Endothelial cell of umbilical vein (primary cell): ENCODE data around the gene TRIM62. TPM values are rescaled to one million over a fixed set of nuclear protein-coding genes. Genes with fewer than 3 reads are reported as not detected.

Experiments used
- BruUV-seq: library from RNA; stranded (reverse); fragments of 400-500 nt; replicated peaks from 2 replicates; lab custom pipeline; 2021; lab: Mats Ljungman, UMichigan
- CTCF ChIA-PET: fragments of 300-600, 350-600 bp; sonication (Branson Sonifier 250); formaldehyde crosslinking; loops from one replicate; lab custom pipeline; 2021; ENCODE audit warnings: antibody characterized with exemption, inconsistent platforms; lab: Charles Lee
- POLR2A ChIA-PET: fragments of 300-600, 350-600 bp; sonication (Branson Sonifier 250); formaldehyde crosslinking; loops from one replicate; lab custom pipeline; 2021; ENCODE audit warnings: antibody characterized with exemption, inconsistent platforms; lab: Charles Lee
- DNase-seq: peaks from one replicate; pipeline ENCODE4 v3.0.0-alpha.2; 2011; ENCODE audit warnings: low read depth, low spot score
- FAIRE-seq: peaks from 2 replicates; lab custom pipeline; 2011; peaks lifted over from hg19 to GRCh38; lab: Jason Lieb, UNC
- H2AFZ ChIP-seq: 2 replicates; pipeline ENCODE4 v1.6.0; 2012; ENCODE audit warnings: low read depth, low read length, control low read depth, inconsistent platforms
- H3K27ac ChIP-seq: 2 replicates; pipeline ENCODE4 v1.5.1; 2011; ENCODE audit warnings: low read depth, mild to moderate bottlenecking, control low read depth, low read length, moderate library complexity; ENCODE audit not compliant: insufficient read depth
- H3K27me3 ChIP-seq, 2 experiments: 2 replicates each; pipeline versions ENCODE4 v1.6.0 to v1.6.1; 2011; ENCODE audit warnings: low read length in 2 of 2, mixed read lengths in 1 of 2; ENCODE audit not compliant: control insufficient read depth in 2 of 2, insufficient read depth in 2 of 2
- H3K36me3 ChIP-seq, 2 experiments: 2 replicates in 1 of 2; 3 replicates in 1 of 2; pipeline ENCODE4 v1.5.1; 2011; ENCODE audit warnings: low read length in 2 of 2, mild to moderate bottlenecking in 1 of 2, moderate library complexity in 1 of 2; ENCODE audit not compliant: control insufficient read depth in 2 of 2, insufficient read depth in 2 of 2; ENCODE audit errors: extremely low read depth in 1 of 2
- H3K4me1 ChIP-seq: 3 replicates; pipeline ENCODE4 v1.5.1; 2011; ENCODE audit warnings: mild to moderate bottlenecking, low read length; ENCODE audit not compliant: control insufficient read depth, insufficient read depth; ENCODE audit errors: extremely low read depth
- H3K4me2 ChIP-seq: 2 replicates; pipeline ENCODE4 v1.6.1; 2011; ENCODE audit warnings: low read length, control low read depth, mixed read lengths; ENCODE audit not compliant: insufficient read depth
- H3K4me3 ChIP-seq, 3 experiments: fragments of 200-600 bp in 1 of 3; sonication (generic), shearing (Covaris generic) in 1 of 3; replicated peaks in 1 of 3; 2 replicates each; pipeline ENCODE4 v1.5.1; 2011 to 2016; ENCODE audit warnings: control low read depth in 3 of 3, low read length in 3 of 3, mild to moderate bottlenecking in 2 of 3, inconsistent platforms in 1 of 3, low read depth in 1 of 3, moderate library complexity in 1 of 3; ENCODE audit not compliant: insufficient read depth in 1 of 3
- H3K79me2 ChIP-seq: 2 replicates; pipeline ENCODE4 v1.6.0; 2012; ENCODE audit warnings: low read length, inconsistent platforms; ENCODE audit not compliant: control insufficient read depth, insufficient read depth
- H3K9ac ChIP-seq: replicated peaks from 2 replicates; pipeline ENCODE3; 2011; ENCODE audit warnings: low read length, control low read depth; ENCODE audit not compliant: insufficient read depth; ENCODE audit errors: extremely low read depth
- H3K9me1 ChIP-seq: replicated peaks from 3 replicates; pipeline ENCODE4 v1.6.0; 2011; ENCODE audit warnings: mild to moderate bottlenecking, low read length; ENCODE audit not compliant: control insufficient read depth, insufficient read depth; ENCODE audit errors: extremely low read depth
- H3K9me3 ChIP-seq: replicated peaks from 2 replicates; pipeline ENCODE4 v1.5.1; 2012; ENCODE audit warnings: low read length, inconsistent platforms; ENCODE audit not compliant: control insufficient read depth, insufficient read depth
- H4K20me1 ChIP-seq: replicated peaks from 2 replicates; pipeline ENCODE3; 2011; ENCODE audit warnings: mild to moderate bottlenecking, low read length; ENCODE audit not compliant: control insufficient read depth, insufficient read depth; ENCODE audit errors: extremely low read depth
- EZH2 ChIP-seq: IDR thresholded peaks from 2 replicates; pipeline ENCODE4 v1.6.1; 2012; ENCODE audit warnings: borderline replicate concordance, low read depth, mild to moderate bottlenecking, moderate library complexity, low read length, inconsistent platforms; ENCODE audit not compliant: severe bottlenecking
- FOS ChIP-seq: IDR thresholded peaks from 2 replicates; pipeline ENCODE4 v1.6.1; 2011; ENCODE audit warnings: mild to moderate bottlenecking, low read length, moderate library complexity, borderline replicate concordance; ENCODE audit not compliant: insufficient read depth
- GATA2 ChIP-seq: IDR thresholded peaks from 2 replicates; pipeline ENCODE4 v1.7.0; 2011; ENCODE audit warnings: low read depth, mild to moderate bottlenecking, moderate library complexity, mixed read lengths, low read length; ENCODE audit not compliant: insufficient read length, insufficient read depth
- JUN ChIP-seq: IDR thresholded peaks from 2 replicates; pipeline ENCODE4 v1.6.1; 2011; ENCODE audit warnings: borderline replicate concordance, low read depth; ENCODE audit not compliant: insufficient read length, insufficient read depth
- MYC ChIP-seq: IDR thresholded peaks from one replicate; pipeline ENCODE4 v1.6.1; 2011; ENCODE audit warnings: mild to moderate bottlenecking, low read depth, low read length
- POLR2A ChIP-seq: IDR thresholded peaks from 2 replicates; pipeline ENCODE4 v1.6.1; 2012; ENCODE audit warnings: low read depth, mild to moderate bottlenecking, control low read depth, low read length
- POLR2AphosphoS5 ChIP-seq: IDR thresholded peaks from 2 replicates; pipeline ENCODE4 v1.6.1; 2012; ENCODE audit warnings: low read depth, mild to moderate bottlenecking, control low read depth, low read length, moderate library complexity; ENCODE audit not compliant: insufficient read depth
- dilution Hi-C: fragments of 300-500 bp; cut with MboI; formaldehyde crosslinking; loops from one replicate; pipeline ENCODE4 v1.15.0; 2019; ENCODE audit warnings: low sequenced_read_pairs; ENCODE audit not compliant: extremely low pct_ligation_motif_present
- intact Hi-C: fragments of 100-400 bp; cut with micrococcal nuclease; formaldehyde crosslinking; loops from one replicate; pipeline ENCODE4 v1.10.0; 2022
- polyA plus RNA-seq, 4 experiments: library from polyadenylated mRNA; depleted of rRNA in 3 of 4; stranded (reverse) in 3 of 4; unstranded in 1 of 4; fragments of >200 nt; gene quantifications; 2 replicates each; pipeline versions ENCODE4 v1.2.1 to v1.2.3, GENCODE V29; 2011 to 2012; ENCODE audit warnings: missing spikeins in 1 of 4
- total RNA-seq: library from RNA; stranded (reverse); gene quantifications from 2 replicates; pipeline ENCODE4 v1.2.3, GENCODE V29; 2021
- TF ChIP-seq, protein P1 (sequence below): IDR thresholded peaks from 2 replicates; pipeline ENCODE4 v1.6.1; 2011; ENCODE audit not compliant: insufficient read depth, insufficient read length
- TF ChIP-seq, protein P2 (sequence below), 2 donors: IDR thresholded peaks; 1 replicate in 1 of 2; 2 replicates in 1 of 2; pipeline ENCODE4 v1.5.1; 2011; ENCODE audit warnings: low read length in 2 of 2, mild to moderate bottlenecking in 2 of 2, moderate library complexity in 2 of 2, control low read depth in 1 of 2, inconsistent platforms in 1 of 2, low read depth in 1 of 2; ENCODE audit not compliant: insufficient read depth in 1 of 2; ENCODE audit errors: extremely low read depth in 1 of 2

Gene TRIM62
- total and polyA plus RNA-seq, 2 donors (not counting 3 experiments of a cell fraction or from before 2014, with no cell fraction given): 8.3 to 9.3 TPM

DNA sequence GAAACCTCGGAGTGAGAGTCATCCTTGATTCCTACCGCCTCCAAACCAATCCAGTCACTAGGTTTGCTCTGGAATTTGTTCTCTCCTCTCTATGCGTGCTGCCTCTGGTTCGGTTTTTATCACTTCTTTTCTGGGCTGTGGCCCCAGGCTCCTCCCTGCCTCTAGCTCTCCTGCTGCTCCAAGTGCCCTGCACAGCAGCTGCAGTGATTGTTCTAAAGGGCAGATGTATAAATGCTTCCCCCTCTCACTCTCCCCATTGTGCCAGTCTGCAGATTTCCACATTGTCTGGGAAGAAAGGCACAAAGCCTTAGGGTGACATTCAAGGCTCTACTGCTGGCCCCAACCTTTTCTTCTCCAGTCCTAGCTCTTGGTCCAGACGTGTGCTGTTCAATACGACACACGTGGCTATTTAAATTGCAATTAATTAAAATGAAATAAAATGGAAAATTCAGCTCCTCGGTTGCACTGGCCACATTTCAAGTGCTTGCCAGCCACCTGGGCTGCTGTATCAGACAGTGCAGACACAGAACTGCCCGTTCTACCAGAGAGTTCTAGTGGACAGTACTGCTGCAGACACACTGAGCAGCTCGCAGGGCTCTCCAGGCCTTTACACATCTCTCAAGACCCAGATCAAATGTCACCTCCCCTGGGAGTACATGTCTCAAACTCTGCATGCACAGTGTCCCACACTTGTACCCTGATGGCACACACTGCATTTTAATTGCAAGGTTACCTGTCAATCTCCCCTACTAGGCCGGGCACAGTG is 12.4 kb downstream of the TRIM62 start:
- dilution Hi-C loops: no loop called here
- Histone ChIP-seq H3K36me3 (peaks cover 0 to under 1% of the 10 kb centered on the region in 2 experiments), H3K27ac (no peak overlapping the region), H4K20me1 (no peaks in the 10 kb centered on the region), H3K4me3 (no peak overlapping the region), H2AFZ (no peak overlapping the region), H3K4me1 (no peaks in the 10 kb centered on the region), H3K9me1 (no peaks in the 10 kb centered on the region), H3K79me2 (no peaks in the 10 kb centered on the region), H3K4me2 (no peak overlapping the region), H3K9ac (no peak overlapping the region), H3K9me3 (no peaks in the 10 kb centered on the region), H3K27me3 (no peaks in the 10 kb centered on the region)
- DNase-seq: no peak
- BruUV-seq: no TSS peak
- ChIA-PET POLR2A (no interaction called here), CTCF (interaction anchor here (1.6 kb wide), 1 partner anchor 11 kb away, joined by 4 read pairs; no protein-coding TSS in a partner anchor)
- intact Hi-C loops: no loop called here
- no peak for FAIRE-seq
- TF ChIP-seq POLR2A (no peak), EZH2 (no peak), POLR2AphosphoS5 (no peak), GATA2 (no peak), FOS (no peak), JUN (no peak), MYC (no peak)
- TF ChIP-seq, protein P1, sequence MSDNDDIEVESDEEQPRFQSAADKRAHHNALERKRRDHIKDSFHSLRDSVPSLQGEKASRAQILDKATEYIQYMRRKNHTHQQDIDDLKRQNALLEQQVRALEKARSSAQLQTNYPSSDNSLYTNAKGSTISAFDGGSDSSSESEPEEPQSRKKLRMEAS: no peak
- TF ChIP-seq, protein P2, sequence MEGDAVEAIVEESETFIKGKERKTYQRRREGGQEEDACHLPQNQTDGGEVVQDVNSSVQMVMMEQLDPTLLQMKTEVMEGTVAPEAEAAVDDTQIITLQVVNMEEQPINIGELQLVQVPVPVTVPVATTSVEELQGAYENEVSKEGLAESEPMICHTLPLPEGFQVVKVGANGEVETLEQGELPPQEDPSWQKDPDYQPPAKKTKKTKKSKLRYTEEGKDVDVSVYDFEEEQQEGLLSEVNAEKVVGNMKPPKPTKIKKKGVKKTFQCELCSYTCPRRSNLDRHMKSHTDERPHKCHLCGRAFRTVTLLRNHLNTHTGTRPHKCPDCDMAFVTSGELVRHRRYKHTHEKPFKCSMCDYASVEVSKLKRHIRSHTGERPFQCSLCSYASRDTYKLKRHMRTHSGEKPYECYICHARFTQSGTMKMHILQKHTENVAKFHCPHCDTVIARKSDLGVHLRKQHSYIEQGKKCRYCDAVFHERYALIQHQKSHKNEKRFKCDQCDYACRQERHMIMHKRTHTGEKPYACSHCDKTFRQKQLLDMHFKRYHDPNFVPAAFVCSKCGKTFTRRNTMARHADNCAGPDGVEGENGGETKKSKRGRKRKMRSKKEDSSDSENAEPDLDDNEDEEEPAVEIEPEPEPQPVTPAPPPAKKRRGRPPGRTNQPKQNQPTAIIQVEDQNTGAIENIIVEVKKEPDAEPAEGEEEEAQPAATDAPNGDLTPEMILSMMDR (IDR thresholded peaks at IDR 0.05; ENCODE audit: extremely low read depth in 1 of 2, insufficient read depth in 1 of 2, low read depth in 1 of 2, low read length in 2 of 2): no peak
